SU-DHL-6 (cell line): ENCODE results near the gene CPSF2.

Source experiments
- EZH2phosphoT487 ChIP-seq: fragments of 200-600 bp; sonication (generic), shearing (Covaris generic); conservative IDR thresholded peaks from 2 replicates; pipeline ENCODE4 v1.6.1; 2018; ENCODE audit warnings: mild to moderate bottlenecking, antibody characterized with exemption, low read length, moderate library complexity, mixed read lengths
- TF ChIP-seq, protein P1 (sequence below): fragments of 200-600 bp; sonication (generic); IDR thresholded peaks from one replicate; pipeline ENCODE4 v1.5.1; 2017; ENCODE audit warnings: antibody characterized with exemption, mild to moderate bottlenecking, low read length, moderate library complexity; ENCODE audit not compliant: insufficient read depth, poor library complexity, severe bottlenecking

DNA sequence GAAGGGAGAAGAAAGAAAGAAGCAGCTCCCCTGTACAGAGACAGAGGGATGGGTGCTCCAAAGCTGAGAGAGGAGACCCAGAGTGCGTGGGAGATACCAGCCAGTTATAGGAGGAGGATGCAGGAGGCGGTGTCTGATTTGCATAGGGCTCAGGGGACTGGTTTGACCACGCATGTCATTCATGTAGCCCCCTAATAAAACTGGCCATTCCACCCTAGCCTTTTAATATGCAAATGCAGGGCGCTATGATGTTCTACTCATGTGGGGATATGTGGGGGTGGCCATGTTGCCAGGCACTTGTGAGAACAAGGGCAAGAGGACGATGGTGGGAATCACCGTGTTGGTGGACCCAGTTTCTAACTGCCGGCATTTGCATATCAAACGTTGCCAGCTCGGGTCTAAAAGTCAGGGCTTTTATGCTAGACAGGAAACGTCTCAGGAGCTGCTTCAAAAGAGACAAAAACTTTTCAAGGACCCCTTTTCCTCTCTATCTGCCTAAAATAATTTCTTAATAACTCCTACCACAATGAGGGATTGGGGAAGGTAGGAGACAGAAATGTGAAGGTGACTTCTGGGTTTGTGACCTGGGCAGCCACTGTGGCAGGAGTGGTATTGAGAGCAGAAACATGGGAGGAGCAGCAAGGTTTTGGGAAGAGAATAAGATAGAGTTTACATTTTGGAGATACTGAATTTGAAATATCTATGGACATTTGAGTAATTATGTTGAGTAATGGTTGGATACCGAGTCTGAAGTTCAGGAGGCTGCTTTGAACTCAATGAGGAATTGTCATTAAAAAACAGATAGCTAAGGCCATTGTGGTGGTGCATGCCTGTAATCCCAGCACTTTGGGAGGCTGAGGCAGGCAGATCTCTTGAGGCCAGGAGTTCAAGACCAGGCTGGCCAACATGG lies 13.2 kb upstream of the CPSF2 start:
- TF ChIP-seq, protein P1, sequence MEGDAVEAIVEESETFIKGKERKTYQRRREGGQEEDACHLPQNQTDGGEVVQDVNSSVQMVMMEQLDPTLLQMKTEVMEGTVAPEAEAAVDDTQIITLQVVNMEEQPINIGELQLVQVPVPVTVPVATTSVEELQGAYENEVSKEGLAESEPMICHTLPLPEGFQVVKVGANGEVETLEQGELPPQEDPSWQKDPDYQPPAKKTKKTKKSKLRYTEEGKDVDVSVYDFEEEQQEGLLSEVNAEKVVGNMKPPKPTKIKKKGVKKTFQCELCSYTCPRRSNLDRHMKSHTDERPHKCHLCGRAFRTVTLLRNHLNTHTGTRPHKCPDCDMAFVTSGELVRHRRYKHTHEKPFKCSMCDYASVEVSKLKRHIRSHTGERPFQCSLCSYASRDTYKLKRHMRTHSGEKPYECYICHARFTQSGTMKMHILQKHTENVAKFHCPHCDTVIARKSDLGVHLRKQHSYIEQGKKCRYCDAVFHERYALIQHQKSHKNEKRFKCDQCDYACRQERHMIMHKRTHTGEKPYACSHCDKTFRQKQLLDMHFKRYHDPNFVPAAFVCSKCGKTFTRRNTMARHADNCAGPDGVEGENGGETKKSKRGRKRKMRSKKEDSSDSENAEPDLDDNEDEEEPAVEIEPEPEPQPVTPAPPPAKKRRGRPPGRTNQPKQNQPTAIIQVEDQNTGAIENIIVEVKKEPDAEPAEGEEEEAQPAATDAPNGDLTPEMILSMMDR = no peak
- TF ChIP-seq EZH2phosphoT487 = no peak
